HG02571 (cell line): ENCODE results near the gene KCNH4.
"Not testable (repeated sequence)": the region's sequence is repeated elsewhere in the genome, so short reads cannot be mapped to it uniquely, and the experiment has no call there.

ENCODE experiments used
- ATAC-seq: cut with Tn5 transposase; IDR thresholded peaks from one replicate; pipeline ENCODE4 v1.9.1; 2021; ENCODE audit warnings: mild to moderate bottlenecking, moderate library complexity; ENCODE audit not compliant: unreplicated experiment

The KCNH4 gene

GRCh38 chr17:42197564-42198156 is 16.7 kb upstream of the KCNH4 start:
- ATAC-seq: no peak

DNA sequence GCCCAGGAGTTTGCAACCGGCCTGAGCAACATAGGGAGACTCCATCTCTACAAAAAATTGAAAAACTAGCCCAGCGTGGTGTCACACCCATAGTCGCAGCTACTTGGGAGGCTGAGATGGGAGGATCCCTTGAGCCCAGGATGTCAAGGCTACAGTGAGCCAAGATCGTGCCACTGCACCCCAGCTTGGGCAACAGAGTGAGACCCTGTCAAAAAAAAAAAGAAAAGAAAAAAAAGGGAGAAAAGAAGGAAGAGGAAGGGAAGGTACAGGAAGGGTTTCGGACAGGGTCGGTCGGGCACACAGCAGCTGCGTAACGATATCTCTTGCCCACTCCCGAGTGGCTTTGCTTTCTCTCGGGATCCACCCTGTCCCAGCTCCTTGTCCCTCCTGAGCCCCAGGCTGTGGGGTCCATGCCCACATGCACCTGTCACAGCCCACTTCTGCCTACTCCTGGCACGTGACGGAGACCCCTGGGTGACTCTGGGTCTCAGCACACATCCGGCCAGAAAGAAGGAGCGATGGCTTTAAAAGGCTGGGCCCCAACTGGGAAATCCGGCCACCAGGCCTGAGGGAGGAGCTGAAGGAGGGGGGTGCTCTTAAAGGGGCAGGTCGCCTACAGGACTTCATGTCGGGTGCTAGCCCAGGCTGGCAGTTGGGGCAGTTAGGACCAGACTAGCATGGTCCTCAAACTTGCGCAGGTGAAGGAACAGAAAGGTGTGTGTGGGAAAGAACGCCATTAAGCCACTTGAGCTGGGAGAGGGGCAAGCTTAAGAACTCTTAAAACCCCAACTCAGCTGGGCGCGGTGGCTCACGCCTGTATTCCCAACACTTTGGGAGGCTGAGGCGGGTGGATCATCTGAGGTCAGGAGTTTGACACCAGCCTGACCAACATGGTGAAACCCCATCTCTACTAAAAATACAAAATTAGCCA is 13.3 kb upstream of the KCNH4 start, which contains the start of gene GHDC:
Gene GHDC (minus strand): TSS at position 526 of the 931 bp plus-strand sequence. CDS start 913 bp downstream, outside the sequence.
- peak; percentile 90 for ATAC-seq

DNA sequence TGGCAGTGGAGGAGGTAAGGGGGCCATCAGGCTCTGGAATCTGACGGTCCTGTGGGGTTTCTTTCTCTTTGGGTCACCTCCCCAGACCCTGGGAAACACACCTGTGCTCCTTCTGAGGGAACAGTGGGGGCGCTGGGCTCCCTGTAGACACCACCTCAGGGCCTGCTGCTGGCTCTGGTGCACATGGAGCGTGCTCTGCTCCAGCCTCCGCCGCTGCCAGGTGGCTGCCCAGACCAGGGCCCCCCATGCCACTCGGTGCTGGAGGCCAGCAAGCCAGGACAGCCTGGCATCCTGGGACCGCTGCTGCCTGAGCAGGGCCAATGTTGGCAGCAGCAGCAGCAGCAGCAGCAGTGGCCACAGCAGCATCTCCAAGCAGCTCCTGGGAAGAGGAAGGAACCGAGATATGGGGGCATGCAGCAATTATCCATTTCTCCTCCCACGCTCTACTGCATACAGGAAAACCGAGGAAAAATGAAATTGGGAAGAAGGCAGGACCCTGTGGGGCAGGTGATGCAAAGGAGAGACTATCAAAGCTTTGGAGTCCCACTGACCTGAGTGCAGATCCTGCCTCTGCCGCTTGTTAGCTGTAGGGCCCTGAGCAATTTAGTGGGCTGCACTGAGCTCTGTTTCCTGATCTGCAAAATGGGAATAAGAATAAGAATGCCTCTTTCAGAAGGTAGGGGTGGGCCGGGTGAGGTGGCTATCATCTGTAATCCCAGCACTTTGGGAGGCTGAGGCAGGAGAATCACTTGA is 12.4 kb upstream of the KCNH4 start:
- no peak for ATAC-seq

DNA sequence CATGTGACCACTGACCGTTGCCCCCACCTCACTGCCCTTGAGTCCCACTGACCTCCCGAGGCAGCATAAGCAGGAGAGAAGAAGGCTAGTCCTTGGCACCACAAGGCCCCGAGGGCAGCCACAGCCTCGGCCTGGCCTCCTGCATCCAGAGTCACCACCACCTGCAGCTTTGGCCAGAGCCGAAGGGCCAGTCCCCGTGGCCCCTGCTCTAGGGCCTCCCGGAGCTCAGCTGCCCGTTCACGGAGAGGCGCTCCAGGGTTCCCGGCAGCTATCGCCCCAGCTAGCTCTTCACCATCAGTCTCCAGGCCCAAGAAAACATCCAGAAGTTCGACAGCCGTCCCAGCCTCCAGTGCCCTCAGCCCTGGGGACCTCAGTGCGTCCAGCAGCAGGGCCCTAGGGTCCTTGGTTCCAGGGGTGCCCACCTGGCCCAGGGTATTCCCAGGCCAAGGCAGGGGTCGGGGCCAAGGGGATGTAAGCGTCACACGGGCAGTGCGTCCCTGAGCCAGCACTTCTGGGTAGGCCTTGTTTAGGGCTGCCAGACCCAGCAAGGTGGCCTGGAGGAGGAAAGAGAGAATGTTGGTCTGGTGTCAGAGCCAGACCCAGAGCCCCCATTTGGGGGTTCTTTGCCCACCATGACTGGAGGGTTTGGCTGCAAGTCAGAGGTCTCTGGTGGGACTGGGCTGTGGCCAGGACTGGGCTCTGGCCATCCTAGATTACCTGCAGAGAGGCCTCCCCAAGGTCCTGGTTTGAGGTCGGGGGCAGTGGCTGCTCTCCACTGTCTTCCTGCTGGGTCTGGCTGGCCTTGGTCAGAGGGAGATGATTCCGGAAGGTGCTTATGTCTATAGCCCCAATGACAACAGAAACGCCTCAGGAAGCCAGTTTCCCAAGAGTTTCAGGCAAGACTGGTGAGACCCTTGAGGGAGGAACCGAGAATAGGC is 11.5 kb upstream of the KCNH4 start:
- no peak for ATAC-seq

DNA sequence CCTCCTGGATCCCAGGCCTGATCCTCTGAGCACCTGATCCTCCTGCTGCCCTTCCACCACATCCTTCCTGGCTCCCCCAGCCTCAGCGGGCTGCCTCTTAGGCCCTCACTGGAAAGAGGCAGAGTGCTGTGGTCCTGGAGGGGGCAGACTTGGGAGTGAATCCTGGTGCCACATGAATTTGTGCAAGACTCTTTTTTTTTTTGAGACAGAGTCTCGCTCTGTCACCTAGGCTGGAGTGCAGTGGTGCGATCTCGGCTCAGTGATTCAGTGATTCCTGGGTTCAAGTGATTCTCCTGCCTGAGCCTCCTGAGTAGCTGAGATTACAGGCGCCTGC is 10.3 kb upstream of the KCNH4 start:
- ATAC-seq: no peak

DNA sequence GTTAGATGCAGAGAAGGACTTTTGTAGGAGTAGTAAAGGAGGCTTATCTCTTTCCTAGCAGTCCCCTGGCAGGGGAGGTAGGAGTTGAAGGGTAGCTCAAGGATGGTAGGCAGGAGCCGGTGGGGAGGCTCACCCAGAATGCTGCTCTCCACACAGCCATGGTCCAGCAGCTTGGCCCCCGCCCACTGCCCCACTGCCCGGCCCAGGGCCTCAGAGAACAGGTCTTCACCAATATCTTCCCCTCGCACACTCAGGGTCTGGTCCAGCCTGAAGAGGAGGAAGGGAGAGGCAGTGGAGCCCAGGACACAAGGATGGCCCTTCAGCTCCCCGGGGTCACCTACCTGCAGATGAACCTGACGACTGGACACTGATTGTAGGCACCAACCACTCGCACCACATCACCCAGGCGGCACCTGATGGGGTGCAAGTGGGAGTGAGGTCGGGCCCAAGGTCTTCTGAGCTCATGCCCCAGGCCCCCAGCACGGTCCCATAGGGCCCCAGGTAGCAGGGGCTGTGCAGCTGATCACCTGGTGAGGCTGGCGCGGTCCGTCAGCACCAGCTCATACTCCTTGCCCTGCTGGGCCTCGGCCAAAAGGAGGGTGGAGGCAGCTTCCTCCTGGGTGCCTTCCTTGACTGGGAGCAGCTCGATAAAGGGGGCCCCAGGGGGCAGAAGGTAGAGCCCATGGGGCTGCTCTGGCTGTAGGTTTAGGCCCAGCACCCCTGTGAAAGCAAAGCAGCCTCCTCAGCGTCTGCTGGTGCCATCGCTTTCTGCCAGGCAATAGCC is 9.7 kb upstream of the KCNH4 start:
- ATAC-seq: no peak

DNA sequence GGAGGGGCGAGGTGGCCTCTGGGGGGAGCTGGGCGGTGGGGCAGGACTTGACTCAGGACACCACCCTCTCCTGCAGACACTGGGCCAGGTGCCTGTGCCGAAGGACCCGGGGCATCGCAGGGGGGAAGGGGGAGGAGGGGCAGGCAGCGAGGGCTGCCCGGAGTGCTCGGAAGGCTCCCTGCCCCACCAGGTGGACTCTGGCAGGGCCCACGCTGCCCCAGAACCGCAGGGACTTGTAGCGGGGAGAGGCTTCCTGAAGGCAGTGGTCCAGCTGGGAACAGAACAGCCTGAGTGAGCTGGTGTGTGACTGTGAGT is 8.7 kb upstream of the KCNH4 start:
- no peak for ATAC-seq

DNA sequence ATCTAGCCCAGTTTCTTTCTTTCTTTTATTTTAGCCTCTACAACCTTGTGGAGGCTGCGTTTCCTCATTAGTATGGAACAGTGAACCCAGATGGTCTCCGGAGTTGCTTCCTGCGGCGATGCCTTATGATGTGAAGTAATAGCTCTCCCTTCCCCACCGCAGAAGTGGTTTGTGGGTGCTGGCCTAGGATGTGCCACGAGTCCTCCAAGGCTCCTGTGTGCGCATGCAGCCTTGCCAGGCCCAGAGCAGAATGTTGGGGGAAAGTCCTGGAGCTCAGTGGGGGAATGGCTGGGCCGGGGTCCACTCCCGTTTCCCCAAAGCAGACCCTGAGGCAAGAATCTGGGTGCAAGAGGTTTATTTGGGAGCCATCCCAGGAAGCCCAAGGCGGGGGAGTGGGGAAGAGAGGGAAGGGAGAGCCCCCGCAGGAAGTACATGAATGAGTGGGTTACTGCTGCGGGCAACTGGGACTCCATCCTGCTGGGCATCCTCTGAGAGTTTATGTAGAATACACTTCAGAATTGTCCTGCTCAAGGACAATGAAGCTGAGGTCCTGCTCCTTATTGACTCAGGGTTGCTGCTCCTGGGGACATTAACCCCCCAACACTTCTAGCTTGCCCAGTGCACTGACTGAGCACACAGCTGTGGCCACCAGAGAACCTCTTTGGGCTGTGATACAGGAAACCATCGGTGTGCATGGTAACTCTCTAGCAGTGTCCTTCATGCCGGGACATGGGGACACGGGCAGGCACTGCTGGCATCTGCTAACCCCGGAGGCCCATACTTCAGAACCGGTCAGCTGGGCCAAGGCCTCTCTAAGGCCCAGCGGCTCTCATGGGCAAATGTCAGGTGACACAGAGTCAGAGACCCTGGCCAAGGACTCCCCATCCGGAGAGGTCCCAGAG is 8.1 kb upstream of the KCNH4 start:
- ATAC-seq: no peak

DNA sequence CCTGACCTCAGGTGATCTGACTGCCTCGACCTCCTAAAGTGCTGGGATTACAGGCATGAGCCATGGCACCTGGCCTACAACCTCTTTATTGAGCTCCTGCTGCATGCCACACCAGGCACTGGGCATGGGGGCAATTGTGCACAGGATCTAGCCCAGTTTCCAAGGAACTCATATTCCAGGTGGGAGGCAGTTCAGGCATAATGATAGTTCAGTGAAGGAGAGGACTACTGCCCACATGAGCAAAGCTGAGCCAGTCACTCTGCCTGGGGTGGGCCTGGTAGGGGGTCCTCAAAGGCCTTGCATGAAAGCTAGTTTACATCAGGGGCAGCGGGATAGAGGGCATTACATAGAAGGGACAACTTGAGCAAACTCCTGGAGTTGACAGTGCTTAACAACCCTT is 6.9 kb upstream of the KCNH4 start:
- no peak for ATAC-seq

DNA sequence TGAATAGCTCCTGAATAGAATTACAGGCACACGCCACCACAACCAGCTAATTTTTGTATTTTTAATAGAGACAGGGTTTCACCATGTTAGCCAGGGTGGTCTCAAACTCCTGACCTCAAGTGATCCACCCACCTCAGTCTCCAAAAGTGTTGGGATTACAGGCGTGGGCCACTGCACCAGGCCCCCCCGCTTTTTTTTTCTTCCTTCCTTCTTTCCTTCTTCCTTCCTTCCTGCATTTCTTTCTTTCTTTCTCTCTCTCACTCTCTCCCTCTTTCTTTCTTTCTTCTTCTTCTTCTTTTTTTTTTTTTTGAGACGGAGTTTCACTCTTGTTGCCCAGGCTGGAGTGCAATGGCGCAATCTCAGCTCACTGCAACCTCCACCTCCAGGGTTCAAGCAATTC is 5.2 kb upstream of the KCNH4 start:
- not testable (repeated sequence) for ATAC-seq

GRCh38 chr17:42185621-42185930 is 4.6 kb upstream of the KCNH4 start:
- ATAC-seq: no peak

DNA sequence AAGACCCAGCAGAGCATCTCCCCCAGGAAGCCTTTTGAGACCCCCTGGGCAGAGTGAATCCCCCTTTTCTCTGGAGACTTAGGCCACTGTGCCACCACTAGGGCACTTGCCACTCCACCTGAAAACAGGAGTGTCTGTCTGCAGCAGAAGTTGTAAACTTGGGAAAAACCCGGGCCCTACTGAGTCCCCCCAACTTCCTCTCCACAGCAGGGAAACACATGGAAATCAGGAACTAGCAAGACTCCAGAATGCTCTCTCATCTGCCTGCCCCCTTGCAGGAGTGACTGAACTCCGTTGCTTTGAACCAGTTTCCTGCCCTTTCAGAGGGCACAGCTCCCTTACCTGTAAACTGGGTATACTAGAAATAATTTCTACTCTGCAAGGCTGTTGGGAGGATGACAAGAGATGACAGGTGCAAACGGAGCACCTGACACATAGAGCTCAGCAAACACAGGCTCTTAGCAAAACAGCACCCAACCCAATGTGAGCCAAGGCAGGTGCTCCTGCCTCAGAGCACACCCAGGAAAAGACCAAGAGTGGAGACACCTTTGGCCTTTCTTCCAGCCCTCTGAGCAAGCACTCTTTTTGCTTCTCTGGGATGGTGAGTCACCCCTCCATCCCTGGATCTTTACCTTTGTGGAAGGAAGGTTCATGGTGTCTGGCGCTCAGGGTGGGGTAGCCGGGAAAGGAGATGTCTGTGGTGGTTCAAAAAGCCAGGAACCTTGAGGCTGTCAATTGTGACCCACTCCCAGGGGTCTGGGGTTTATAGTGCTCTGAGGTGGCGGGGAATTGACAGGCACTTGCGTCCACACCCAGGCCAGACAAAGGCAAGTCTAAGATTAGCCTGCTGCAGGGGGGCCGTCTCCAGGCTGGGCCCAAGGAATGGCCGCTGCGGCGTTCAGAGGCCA is 4.0 kb upstream of the KCNH4 start, which contains the start of gene HCRT:
Gene HCRT (minus strand): TSS at position 740 of the 908 bp plus-strand sequence. CDS start 87 bp downstream, at position 653.
- no peak for ATAC-seq

- ATAC-seq: no peak
These were observed 3.1 kb upstream of the KCNH4 start for GRCh38 chr17:42183741-42184711.

- ATAC-seq: no peak
These were observed 2.2 kb upstream of the KCNH4 start for GRCh38 chr17:42182927-42183734.

DNA sequence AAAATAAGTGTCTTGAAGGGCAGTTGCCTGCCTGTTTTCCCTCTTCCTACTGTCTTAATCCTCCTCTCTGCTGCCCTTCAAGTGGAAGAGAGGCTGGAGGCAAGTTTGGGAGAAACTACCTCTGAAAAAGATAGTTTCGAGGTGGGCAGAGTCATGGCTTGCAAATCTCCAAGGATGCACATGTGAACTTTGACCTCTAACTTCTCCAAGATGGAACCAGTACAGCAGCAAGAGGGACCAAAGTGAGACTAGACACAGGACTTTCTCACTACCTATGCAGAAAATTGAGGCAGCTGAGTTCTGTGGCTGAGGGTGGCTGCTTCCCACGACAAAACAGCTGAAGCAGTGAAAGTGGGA is 887 bp upstream of the KCNH4 start:
- ATAC-seq: no peak

DNA sequence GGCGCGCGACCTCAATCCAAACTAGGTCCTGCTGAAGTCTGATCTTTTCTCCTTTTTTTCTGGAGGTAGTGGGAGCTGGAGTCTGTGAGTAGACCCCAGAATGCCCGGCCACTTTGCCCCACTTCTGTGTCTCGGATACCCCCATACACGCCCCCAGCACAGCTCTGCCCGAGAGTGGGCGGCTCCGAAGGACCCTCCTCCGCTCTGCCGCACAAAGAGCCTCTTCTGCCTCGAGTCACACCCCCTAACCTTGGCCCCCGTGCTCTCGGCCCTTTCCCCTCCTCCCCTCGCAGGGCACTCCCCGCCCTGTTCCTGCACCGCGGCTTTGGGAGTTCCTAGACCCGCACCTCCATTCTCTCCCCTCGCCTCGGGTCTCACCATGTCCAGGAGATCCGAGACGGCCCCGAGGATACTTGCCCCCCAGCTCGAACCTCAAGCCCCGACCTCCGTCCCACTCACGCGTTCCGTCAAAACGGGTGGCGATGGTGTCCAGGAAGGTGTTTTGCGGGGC is 476 bp downstream of the KCNH4 start:
- ATAC-seq: no peak
